GM12864 (cell line): ENCODE measurements around the gene CD7.

ENCODE experiments used
- DNase-seq: peaks from one replicate; pipeline ENCODE4 v3.0.0-alpha.2; 2011; ENCODE audit warnings: low read depth
- H3K4me3 ChIP-seq: 2 replicates; pipeline ENCODE4 v1.5.1; 2011; ENCODE audit warnings: mild to moderate bottlenecking, low read depth, low read length, control low read depth
- CTCF ChIP-seq: IDR thresholded peaks from 2 replicates; pipeline ENCODE4 v1.5.1; 2011; ENCODE audit warnings: low read depth, mild to moderate bottlenecking, moderate library complexity, low read length, control low read depth, inconsistent platforms; ENCODE audit errors: missing control alignments

Gene CD7

GRCh38 chr17:82345151-82345976 is 28.0 kb upstream of the CD7 start:
- no peak for TF ChIP-seq CTCF
- DNase-seq: no peak
- H3K4me3 ChIP-seq: no peak overlapping the region

GRCh38 chr17:82344175-82344907 is 26.9 kb upstream of the CD7 start:
- H3K4me3 ChIP-seq: no peak overlapping the region
- no peak for TF ChIP-seq CTCF
- no peak for DNase-seq

GRCh38 chr17:82343560-82343959 is 26.2 kb upstream of the CD7 start:
- no peak for DNase-seq
- no peak overlapping the region for H3K4me3 ChIP-seq
- no peak for TF ChIP-seq CTCF

- no peak for DNase-seq
- no peak overlapping the region for H3K4me3 ChIP-seq
- no peak for TF ChIP-seq CTCF
These were observed 25.1 kb upstream of the CD7 start for GRCh38 chr17:82342361-82343079.

GRCh38 chr17:82339634-82340580 is 22.5 kb upstream of the CD7 start:
- DNase-seq: no peak
- TF ChIP-seq CTCF: no peak
- H3K4me3 ChIP-seq: no peak overlapping the region
